Suprapubic skin (tissue), 4 donors: ENCODE measurements around the gene XCR1.

ENCODE experiments used
- CTCF ChIP-seq, 2 donors: fragments of 200-600 bp in 1 of 2; fragments of 450-650 bp in 1 of 2; sonication (generic) in 1 of 2; IDR thresholded peaks; one replicate each; pipeline ENCODE4 v1.5.1; 2016 to 2019; ENCODE audit warnings: antibody characterized with exemption in 2 of 2, mild to moderate bottlenecking in 1 of 2, moderate library complexity in 1 of 2
- POLR2A ChIP-seq, 2 donors: fragments of 450-650 bp; IDR thresholded peaks; one replicate each; pipeline ENCODE4 v1.6.1; 2017; ENCODE audit warnings: antibody characterized with exemption in 2 of 2, mild to moderate bottlenecking in 2 of 2, moderate library complexity in 2 of 2
- POLR2AphosphoS5 ChIP-seq, 3 donors: sonication (generic); formaldehyde crosslinking; IDR thresholded peaks; one replicate each; pipeline ENCODE4 v1.6.1; 2017; ENCODE audit warnings: antibody characterized with exemption in 3 of 3

GRCh38 chr3:45986303-45986982, 40.8 kb downstream of the XCR1 start:
- TF ChIP-seq CTCF (IDR thresholded peaks at IDR 0.05) (no peak), POLR2AphosphoS5 (IDR thresholded peaks at IDR 0.05) (no peak), POLR2A (IDR thresholded peaks at IDR 0.05) (no peak)
